Mammary microvascular endothelial cell (primary cell): ENCODE results near the gene MATCAP1. TPM values are rescaled to one million over a fixed set of nuclear protein-coding genes. Genes with fewer than 3 reads are reported as not detected.

Experiments used
- total RNA-seq: library from RNA; depleted of rRNA; stranded (reverse); fragments of >200 nt; gene quantifications from 2 replicates; pipeline ENCODE4 v1.2.3, GENCODE V29; 2015

MATCAP1 gene
- 4.2 and 7.1 TPM in 2 replicates for total RNA-seq

GRCh38 chr16:67183627-67184452 is at the start of gene MATCAP1:
TSS of gene MATCAP1 (minus strand) at chr16:67183963. CDS start at chr16:67180610, 3,353 bp downstream.

GRCh38 chr16:67226804-67227566 is 43.2 kb upstream of the MATCAP1 start, which contains the start of gene TMEM208:
TSS of gene TMEM208 (plus strand) at chr16:67227130. CDS start at chr16:67227219, 89 bp downstream.

GRCh38 chr16:67199011-67199807 is 15.4 kb upstream of the MATCAP1 start, which contains the start of gene ELMO3:
TSS of gene ELMO3 (plus strand) at chr16:67199131. CDS start at chr16:67199327, 196 bp downstream.

GRCh38 chr16:67191995-67192681 is 8.4 kb upstream of the MATCAP1 start, which contains the start of gene E2F4:
TSS of gene E2F4 (plus strand) at chr16:67192155. CDS start at chr16:67192228, 73 bp downstream.

GRCh38 chr16:67190041-67190440 is 6.3 kb upstream of the MATCAP1 start, which contains the start of gene EXOC3L1:
TSS of gene EXOC3L1 (minus strand) at chr16:67190136. CDS start at chr16:67189676, 460 bp downstream.

GRCh38 chr16:67170168-67170948 is 13.4 kb downstream of the MATCAP1 start, which contains the start of gene NOL3:
TSS of gene NOL3 (plus strand) at chr16:67170538.

GRCh38 chr16:67164599-67165061 is 19.1 kb downstream of the MATCAP1 start, which contains the start of gene HSF4:
TSS of gene HSF4 (plus strand) at chr16:67164745. CDS start at chr16:67164812, 67 bp downstream.

GRCh38 chr16:67150833-67151396 is 32.8 kb downstream of the MATCAP1 start, which contains the start of gene B3GNT9:
TSS of gene B3GNT9 (minus strand) at chr16:67150998. CDS start at chr16:67150485, 513 bp downstream.

Other genes with a start within 250 kb of the MATCAP1 start
- 105 and 128 TPM in 2 replicates for gene CIAO2B, start 249.6 kb downstream of the MATCAP1 start, total RNA-seq
- 18.2 and 24.2 TPM in 2 replicates for gene CES2, start 248.4 kb downstream of the MATCAP1 start, total RNA-seq
- not detected in 2 replicates for gene CES3, start 222.7 kb downstream of the MATCAP1 start, total RNA-seq
- gene CES4A, start 195.4 kb downstream of the MATCAP1 start, total RNA-seq = 0.33 TPM in 1 of 2 replicates, not detected in the other
- 55.3 and 62.4 TPM in 2 replicates for gene CBFB, start 154.8 kb downstream of the MATCAP1 start, total RNA-seq
- 12.1 and 13.1 TPM in 2 replicates for gene PHAF1, start 74.0 kb downstream of the MATCAP1 start, total RNA-seq
- 2.2 and 4.6 TPM in 2 replicates for gene B3GNT9, start 33.0 kb downstream of the MATCAP1 start, total RNA-seq
- gene TRADD, start 24.1 kb downstream of the MATCAP1 start, total RNA-seq = 35.2 and 35.8 TPM in 2 replicates
- 8.2 and 10.6 TPM in 2 replicates for gene FBXL8, start 24.0 kb downstream of the MATCAP1 start, total RNA-seq
- gene HSF4, start 19.2 kb downstream of the MATCAP1 start, total RNA-seq = 0.40 and 2.0 TPM in 2 replicates
- gene NOL3, start 13.4 kb downstream of the MATCAP1 start, total RNA-seq = 9.3 and 12.7 TPM in 2 replicates
- gene EXOC3L1, start 6.2 kb upstream of the MATCAP1 start, total RNA-seq = 9.4 and 13.3 TPM in 2 replicates
- 89.3 and 111 TPM in 2 replicates for gene E2F4, start 8.2 kb upstream of the MATCAP1 start, total RNA-seq
- gene ELMO3, start 15.2 kb upstream of the MATCAP1 start, total RNA-seq = 0.60 and 0.98 TPM in 2 replicates
- gene TMEM208, start 43.2 kb upstream of the MATCAP1 start, total RNA-seq = 32.9 and 34.8 TPM in 2 replicates
- gene FHOD1, start 63.5 kb upstream of the MATCAP1 start, total RNA-seq = 29.2 and 33.3 TPM in 2 replicates
- 0.07 and 0.20 TPM in 2 replicates for gene SLC9A5, start 65.0 kb upstream of the MATCAP1 start, total RNA-seq
- 26.1 and 36.1 TPM in 2 replicates for gene PLEKHG4, start 95.6 kb upstream of the MATCAP1 start, total RNA-seq
- under 0.01 TPM in 1 of 2 replicates, not detected in the other for gene KCTD19, start 142.8 kb upstream of the MATCAP1 start, total RNA-seq
- gene LRRC36, start 142.9 kb upstream of the MATCAP1 start, total RNA-seq = 0.39 and 0.40 TPM in 2 replicates
- 0.20 TPM in 1 of 2 replicates, not detected in the other for gene TPPP3, start 209.5 kb upstream of the MATCAP1 start, total RNA-seq
- 5.2 and 6.7 TPM in 2 replicates for gene ZDHHC1, start 232.5 kb upstream of the MATCAP1 start, total RNA-seq
- gene HSD11B2, start 247.2 kb upstream of the MATCAP1 start, total RNA-seq = not detected in 2 replicates